Fibroblast of skin of back (primary cell): ENCODE measurements around the gene RPS6KA2.
"Not testable (repeated sequence)": the region's sequence is repeated elsewhere in the genome, so short reads cannot be mapped to it uniquely, and the experiment has no call there.

Source experiments
- DNase-seq: peaks from one replicate; pipeline ENCODE4 v3.0.0-alpha.2; 2013

Gene RPS6KA2

GRCh38 chr6:166589337-166589731 lies 37.7 kb downstream of the RPS6KA2 start:
- no peak for DNase-seq

- DNase-seq: peak; percentile 82
These were observed 38.2 kb downstream of the RPS6KA2 start for GRCh38 chr6:166588691-166589336.

- DNase-seq: no peak
These were observed 39.2 kb downstream of the RPS6KA2 start for GRCh38 chr6:166587631-166588413.

- no peak for DNase-seq
These were observed 40.5 kb downstream of the RPS6KA2 start, which contains the start of gene RAMACL for GRCh38 chr6:166586424-166587156. Gene RAMACL (minus strand): TSS chr6:166586678. CDS start chr6:166586477, 201 bp downstream.

- DNase-seq: peak; percentile 79
These were observed 42.1 kb downstream of the RPS6KA2 start for GRCh38 chr6:166584853-166585429.

GRCh38 chr6:166584155-166584554 lies 42.9 kb downstream of the RPS6KA2 start:
- peak; percentile 69 for DNase-seq

GRCh38 chr6:166583230-166583965 lies 43.7 kb downstream of the RPS6KA2 start:
- no peak for DNase-seq

- DNase-seq: no peak
These were observed 44.8 kb downstream of the RPS6KA2 start for GRCh38 chr6:166582258-166582657.

- not testable (repeated sequence) for DNase-seq
These were observed 45.2 kb downstream of the RPS6KA2 start for GRCh38 chr6:166581801-166582200.

GRCh38 chr6:166581091-166581511 lies 46.0 kb downstream of the RPS6KA2 start:
- DNase-seq: no peak

- peak; percentile 61 for DNase-seq
These were observed 46.7 kb downstream of the RPS6KA2 start for GRCh38 chr6:166580076-166581050.

GRCh38 chr6:166579237-166579850 lies 47.7 kb downstream of the RPS6KA2 start:
- no peak for DNase-seq

GRCh38 chr6:166578536-166579236 lies 48.4 kb downstream of the RPS6KA2 start:
- DNase-seq: no peak

- DNase-seq: no peak
These were observed 51.8 kb downstream of the RPS6KA2 start for GRCh38 chr6:166575205-166575604.

- no peak for DNase-seq
These were observed 53.4 kb downstream of the RPS6KA2 start for GRCh38 chr6:166573511-166574216.

- DNase-seq: peak; percentile 76
These were observed 54.4 kb downstream of the RPS6KA2 start for GRCh38 chr6:166572370-166573261.

GRCh38 chr6:166570929-166571713 lies 55.9 kb downstream of the RPS6KA2 start:
- no peak for DNase-seq
